ENCODE data around the gene CRMP1.

CRMP1 gene

GRCh38 chr4:5795580-5795979 is 97.3 kb downstream of the CRMP1 start:
- peaks cover 48% of the 10 kb centered on the region for H3K36me3 ChIP-seq (ENCODE audit: insufficient read depth, insufficient read length, low read length)
- TF ChIP-seq SUZ12 (IDR thresholded peaks at IDR 0.05; ENCODE audit: extremely low read depth, insufficient read depth, insufficient read length) (no peak), ZNF274 (IDR thresholded peaks at IDR 0.05; ENCODE audit: low read depth, low read length) (no peak), YY1 (IDR thresholded peaks at IDR 0.05; ENCODE audit: insufficient read depth, insufficient read length) (no peak)
- no peaks in the 10 kb centered on the region for H3K9me3 ChIP-seq (ENCODE audit: insufficient read depth, low read length)
- no peak overlapping the region for H3K4me3 ChIP-seq (ENCODE audit: insufficient read length, low read depth)
- no peaks in the 10 kb centered on the region for H3K27me3 ChIP-seq (ENCODE audit: insufficient read depth, insufficient read length)
- no peaks in the 10 kb centered on the region for H3K4me1 ChIP-seq (ENCODE audit: insufficient read depth, insufficient read length)
- no peak for DNase-seq (ENCODE audit: low read depth, low spot score)
- H3K9ac ChIP-seq (ENCODE audit: insufficient read length, low read depth) = no peak overlapping the region

GRCh38 chr4:5793514-5793913 is 99.4 kb downstream of the CRMP1 start:
- Histone ChIP-seq H3K4me1 (ENCODE audit: insufficient read depth, insufficient read length) (no peaks in the 10 kb centered on the region), H3K27me3 (ENCODE audit: insufficient read depth, insufficient read length) (no peaks in the 10 kb centered on the region), H3K9me3 (ENCODE audit: insufficient read depth, low read length) (no peaks in the 10 kb centered on the region), H3K9ac (ENCODE audit: insufficient read length, low read depth) (no peak overlapping the region), H3K36me3 (ENCODE audit: insufficient read depth, insufficient read length, low read length) (peaks cover 41% of the 10 kb centered on the region), H3K4me3 (ENCODE audit: insufficient read length, low read depth) (no peak overlapping the region)
- TF ChIP-seq ZNF274 (IDR thresholded peaks at IDR 0.05; ENCODE audit: low read depth, low read length) (no peak), YY1 (IDR thresholded peaks at IDR 0.05; ENCODE audit: insufficient read depth, insufficient read length) (no peak), SUZ12 (IDR thresholded peaks at IDR 0.05; ENCODE audit: extremely low read depth, insufficient read depth, insufficient read length) (no peak)
- DNase-seq (ENCODE audit: low read depth, low spot score) = no peak

GRCh38 chr4:5791654-5792053 is 101.2 kb downstream of the CRMP1 start:
- Histone ChIP-seq H3K27me3 (ENCODE audit: insufficient read depth, insufficient read length) (no peaks in the 10 kb centered on the region), H3K9ac (ENCODE audit: insufficient read length, low read depth) (no peak overlapping the region), H3K4me1 (ENCODE audit: insufficient read depth, insufficient read length) (no peaks in the 10 kb centered on the region), H3K9me3 (ENCODE audit: insufficient read depth, low read length) (no peaks in the 10 kb centered on the region; the same call in 1 of the 2 replicates), H3K4me3 (ENCODE audit: insufficient read length, low read depth) (no peak overlapping the region), H3K36me3 (ENCODE audit: insufficient read depth, insufficient read length, low read length) (peaks cover 38% of the 10 kb centered on the region)
- no peak for DNase-seq (ENCODE audit: low read depth, low spot score)
- no peak for TF ChIP-seq ZNF274 (IDR thresholded peaks at IDR 0.05; ENCODE audit: low read depth, low read length)
- no peak for TF ChIP-seq SUZ12 (IDR thresholded peaks at IDR 0.05; ENCODE audit: extremely low read depth, insufficient read depth, insufficient read length)
- TF ChIP-seq YY1 (IDR thresholded peaks at IDR 0.05; ENCODE audit: insufficient read depth, insufficient read length) = no peak

GRCh38 chr4:5790546-5790857 is 102.4 kb downstream of the CRMP1 start:
- H3K27me3 ChIP-seq (ENCODE audit: insufficient read depth, insufficient read length) = no peaks in the 10 kb centered on the region
- no peak overlapping the region for H3K4me3 ChIP-seq (ENCODE audit: insufficient read length, low read depth)
- no peak overlapping the region for H3K9ac ChIP-seq (ENCODE audit: insufficient read length, low read depth)
- peaks cover 32% of the 10 kb centered on the region for H3K36me3 ChIP-seq (ENCODE audit: insufficient read depth, insufficient read length, low read length)
- DNase-seq (ENCODE audit: low read depth, low spot score) = no peak
- no peaks in the 10 kb centered on the region; the same call in 1 of the 2 replicates for H3K9me3 ChIP-seq (ENCODE audit: insufficient read depth, low read length)
- H3K4me1 ChIP-seq (ENCODE audit: insufficient read depth, insufficient read length) = no peaks in the 10 kb centered on the region
- TF ChIP-seq SUZ12 (IDR thresholded peaks at IDR 0.05; ENCODE audit: extremely low read depth, insufficient read depth, insufficient read length) = no peak
- no peak for TF ChIP-seq YY1 (IDR thresholded peaks at IDR 0.05; ENCODE audit: insufficient read depth, insufficient read length)
- no peak for TF ChIP-seq ZNF274 (IDR thresholded peaks at IDR 0.05; ENCODE audit: low read depth, low read length)

GRCh38 chr4:5789141-5789540 is 103.7 kb downstream of the CRMP1 start:
- Histone ChIP-seq H3K9ac (ENCODE audit: insufficient read length, low read depth) (no peak overlapping the region), H3K9me3 (ENCODE audit: insufficient read depth, low read length) (no peaks in the 10 kb centered on the region; the same call in 1 of the 2 replicates), H3K27me3 (ENCODE audit: insufficient read depth, insufficient read length) (no peaks in the 10 kb centered on the region), H3K4me3 (ENCODE audit: insufficient read length, low read depth) (no peak overlapping the region), H3K4me1 (ENCODE audit: insufficient read depth, insufficient read length) (peaks cover 3% of the 10 kb centered on the region), H3K36me3 (ENCODE audit: insufficient read depth, insufficient read length, low read length) (peaks cover 27% of the 10 kb centered on the region)
- TF ChIP-seq SUZ12 (IDR thresholded peaks at IDR 0.05; ENCODE audit: extremely low read depth, insufficient read depth, insufficient read length) (no peak), ZNF274 (IDR thresholded peaks at IDR 0.05; ENCODE audit: low read depth, low read length) (no peak), YY1 (IDR thresholded peaks at IDR 0.05; ENCODE audit: insufficient read depth, insufficient read length) (no peak)
- DNase-seq (ENCODE audit: low read depth, low spot score) = no peak

- H3K9ac ChIP-seq (ENCODE audit: insufficient read length, low read depth) = no peak overlapping the region
- DNase-seq (ENCODE audit: low read depth, low spot score) = no peak
- H3K9me3 ChIP-seq (ENCODE audit: insufficient read depth, low read length) = no peaks in the 10 kb centered on the region; the same call in 1 of the 2 replicates
- H3K27me3 ChIP-seq (ENCODE audit: insufficient read depth, insufficient read length) = no peaks in the 10 kb centered on the region
- no peak for TF ChIP-seq YY1 (IDR thresholded peaks at IDR 0.05; ENCODE audit: insufficient read depth, insufficient read length)
- TF ChIP-seq ZNF274 (IDR thresholded peaks at IDR 0.05; ENCODE audit: low read depth, low read length) = no peak
- TF ChIP-seq SUZ12 (IDR thresholded peaks at IDR 0.05; ENCODE audit: extremely low read depth, insufficient read depth, insufficient read length) = no peak
- H3K36me3 ChIP-seq (ENCODE audit: insufficient read depth, insufficient read length, low read length) = peaks cover 37% of the 10 kb centered on the region
- peaks cover 3% of the 10 kb centered on the region for H3K4me1 ChIP-seq (ENCODE audit: insufficient read depth, insufficient read length)
- no peak overlapping the region for H3K4me3 ChIP-seq (ENCODE audit: insufficient read length, low read depth)
Measured at GRCh38 chr4:5788144-5788543, 104.7 kb downstream of the CRMP1 start.

- DNase-seq (ENCODE audit: low read depth, low spot score) = no peak
Measured at GRCh38 chr4:5787311-5787710, 105.6 kb downstream of the CRMP1 start.

More at GRCh38 chr4:5787311-5787710, 105.6 kb downstream of the CRMP1 start:
- TF ChIP-seq ZNF274 (IDR thresholded peaks at IDR 0.05; ENCODE audit: low read depth, low read length) (no peak), SUZ12 (IDR thresholded peaks at IDR 0.05; ENCODE audit: extremely low read depth, insufficient read depth, insufficient read length) (no peak), YY1 (IDR thresholded peaks at IDR 0.05; ENCODE audit: insufficient read depth, insufficient read length) (no peak)
- Histone ChIP-seq H3K4me1 (ENCODE audit: insufficient read depth, insufficient read length) (peaks cover 3% of the 10 kb centered on the region), H3K36me3 (ENCODE audit: insufficient read depth, insufficient read length, low read length) (peaks cover 37% of the 10 kb centered on the region), H3K27me3 (ENCODE audit: insufficient read depth, insufficient read length) (no peaks in the 10 kb centered on the region), H3K9ac (ENCODE audit: insufficient read length, low read depth) (no peak overlapping the region), H3K9me3 (ENCODE audit: insufficient read depth, low read length) (no peaks in the 10 kb centered on the region; the same call in 1 of the 2 replicates), H3K4me3 (ENCODE audit: insufficient read length, low read depth) (no peak overlapping the region)

All from NT2/D1 (cell line).